Measurements from ENCODE around the gene TMCO6.

TMCO6 gene

DNA sequence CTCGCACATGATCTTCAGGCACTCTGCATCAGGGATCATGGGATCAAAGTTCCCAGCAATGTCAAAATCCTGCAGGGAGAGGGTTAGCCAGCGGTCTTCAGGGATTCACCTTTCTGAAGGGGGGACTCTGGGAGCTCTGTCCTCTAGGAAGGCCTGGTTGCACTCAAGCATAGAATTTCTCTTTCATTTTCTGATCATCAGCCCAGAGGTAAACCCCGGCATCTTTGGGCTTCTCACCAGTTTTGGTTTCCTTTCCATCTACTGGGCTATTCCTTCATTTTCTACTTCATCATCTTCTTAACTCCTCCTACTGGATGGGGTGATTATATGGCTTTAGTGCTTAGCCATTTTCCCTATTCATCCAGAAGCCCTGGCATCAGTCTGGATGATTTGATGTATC, 38.7 kb downstream of the TMCO6 start:
- Mint-ChIP-seq H3K9me3 (no peaks in the 10 kb centered on the region), H3K4me3 (no peak overlapping the region), H3K27ac (no peak overlapping the region), H3K36me3 (peaks cover 10% of the 10 kb centered on the region), H3K4me1 (no peaks in the 10 kb centered on the region), H3K27me3 (no peaks in the 10 kb centered on the region)

DNA sequence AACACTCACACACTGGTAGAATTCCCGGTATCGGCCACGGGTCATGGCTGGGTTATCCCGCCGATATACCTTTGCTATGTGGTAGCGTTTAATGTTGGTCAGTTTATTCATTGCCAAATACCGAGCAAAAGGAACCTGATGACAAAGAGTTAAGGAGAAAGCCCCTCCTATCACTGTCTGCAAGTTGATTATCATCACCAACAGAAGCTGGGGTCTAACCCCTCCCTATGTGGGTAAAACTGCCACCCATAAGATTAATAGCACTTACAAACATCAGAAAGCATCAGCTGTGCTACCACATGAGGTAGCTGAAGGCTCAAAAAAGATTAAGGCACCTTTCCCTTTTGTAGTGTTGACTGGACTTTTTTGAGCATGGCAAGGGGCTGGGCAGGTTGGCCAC, 39.7 kb downstream of the TMCO6 start:
- H3K27ac Mint-ChIP-seq = no peak overlapping the region
- no peak overlapping the region for H3K4me3 Mint-ChIP-seq
- H3K4me1 Mint-ChIP-seq = no peaks in the 10 kb centered on the region
- H3K36me3 Mint-ChIP-seq = peaks cover 9% of the 10 kb centered on the region
- no peaks in the 10 kb centered on the region for H3K9me3 Mint-ChIP-seq
- no peaks in the 10 kb centered on the region for H3K27me3 Mint-ChIP-seq

DNA sequence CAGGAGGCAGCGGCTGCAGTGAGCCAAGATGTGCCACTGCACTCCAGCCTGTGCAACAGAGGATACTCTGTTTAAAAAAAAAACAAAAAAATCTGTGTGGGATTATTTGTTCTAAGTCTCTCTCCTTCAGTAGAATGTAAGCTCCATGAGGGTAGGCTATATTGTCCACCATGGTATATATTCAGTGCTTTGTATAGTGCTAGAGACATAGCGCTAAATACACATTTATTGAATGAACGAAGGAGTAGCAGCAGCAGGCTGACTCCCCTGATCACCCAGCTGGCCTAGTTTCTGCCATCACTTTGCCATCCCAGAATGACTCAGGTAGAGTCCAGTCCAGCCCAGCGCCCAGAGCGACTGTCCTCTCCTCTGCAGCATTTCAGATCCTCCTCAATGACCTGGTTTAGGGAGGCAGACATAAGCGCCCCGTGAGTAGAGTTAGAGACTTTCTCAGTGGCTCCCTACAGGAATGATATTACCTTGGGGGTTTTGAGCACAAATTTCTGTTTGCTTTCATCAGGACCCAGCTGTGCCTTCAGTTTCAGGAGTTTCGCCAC, 51.2 kb downstream of the TMCO6 start:
- Mint-ChIP-seq H3K4me3 (peak overlapping the region; percentile 100), H3K9me3 (no peaks in the 10 kb centered on the region), H3K27me3 (no peaks in the 10 kb centered on the region), H3K27ac (peak overlapping the region; percentile 98), H3K36me3 (peaks cover 8% of the 10 kb centered on the region), H3K4me1 (peaks cover 49% of the 10 kb centered on the region)

DNA sequence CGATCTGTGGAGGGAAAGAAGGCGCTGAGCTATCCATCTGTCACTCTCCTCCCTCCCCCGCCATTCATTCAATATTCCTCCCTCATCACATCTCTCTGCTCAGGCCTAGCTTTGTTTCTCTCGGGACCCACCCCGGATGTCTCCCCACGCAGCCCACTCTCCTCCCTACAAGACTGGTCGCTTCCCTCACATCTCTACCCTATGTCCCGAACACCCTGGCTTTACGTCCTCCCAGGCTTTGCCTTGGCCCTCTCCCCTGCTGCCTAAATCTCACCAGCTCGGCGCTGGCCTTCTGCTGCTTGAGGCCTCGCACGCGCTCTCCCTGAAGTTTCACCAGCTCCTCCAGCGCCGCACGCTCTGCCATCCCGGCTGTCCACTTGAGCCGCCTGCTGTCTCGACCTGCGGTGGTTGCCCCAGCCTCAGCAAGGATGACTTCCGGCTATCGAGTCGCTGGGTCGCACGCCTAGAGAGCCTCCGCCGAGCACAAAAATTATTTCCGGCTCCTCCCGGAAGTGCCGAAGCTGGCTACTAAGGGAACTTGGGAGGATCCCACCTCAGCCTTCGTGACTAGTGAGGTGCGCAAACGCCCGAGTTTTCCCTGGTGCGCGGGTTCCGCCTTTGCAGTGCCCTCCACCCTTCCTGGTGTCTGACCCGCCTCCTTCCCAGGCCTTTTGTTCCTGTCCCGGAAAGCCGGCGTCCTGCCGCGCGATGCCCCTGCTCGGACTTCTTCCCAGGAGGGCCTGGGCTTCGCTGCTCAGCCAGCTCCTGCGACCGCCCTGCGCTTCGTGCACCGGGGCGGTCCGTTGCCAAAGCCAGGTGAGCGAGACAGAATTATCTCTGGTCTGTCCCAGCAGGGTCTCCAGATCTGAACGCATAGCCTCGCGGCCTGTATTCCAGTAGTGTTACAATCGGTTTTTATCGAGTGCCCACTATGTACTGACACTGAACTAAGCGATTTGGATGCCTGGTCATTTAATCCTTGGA, 52.0 kb downstream of the TMCO6 start, which contains the start of the genes HARS1 and HARS2:
TSS of gene HARS1 (minus strand) at position 430 of the 984 bp plus-strand sequence. CDS start at position 364, 66 bp downstream.
TSS of gene HARS2 (plus strand) at position 515 of the 984 bp plus-strand sequence. CDS start at position 709, 194 bp downstream.
- Mint-ChIP-seq H3K27me3 (no peaks in the 10 kb centered on the region), H3K27ac (peak within 1 kb of the TSS; percentile 98), H3K36me3 (peaks cover 9% of the 10 kb centered on the region), H3K4me3 (peak within 1 kb of the TSS; percentile 100), H3K9me3 (no peaks in the 10 kb centered on the region), H3K4me1 (peaks cover 49% of the 10 kb centered on the region)

DNA sequence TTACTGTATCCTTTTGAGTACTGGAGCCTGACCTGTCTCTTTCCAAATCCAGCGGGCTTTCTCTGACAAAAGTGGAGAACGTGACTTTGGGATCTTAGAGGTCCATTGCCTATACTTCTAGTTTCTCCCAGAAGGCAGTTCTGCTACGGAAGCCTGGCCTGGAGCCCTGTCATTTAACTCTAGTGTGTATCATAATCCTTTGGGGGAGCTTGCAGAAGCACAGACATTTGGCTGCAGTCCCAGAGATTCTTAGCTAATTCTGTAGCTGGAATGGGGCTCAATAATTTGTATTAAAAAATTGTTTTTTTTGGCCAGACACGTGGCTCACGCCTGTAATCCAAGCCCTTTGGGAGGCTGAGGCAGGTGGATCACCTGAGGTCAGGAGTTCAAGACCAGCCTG, 55.0 kb downstream of the TMCO6 start:
- no peaks in the 10 kb centered on the region for H3K27me3 Mint-ChIP-seq
- no peak overlapping the region for H3K4me3 Mint-ChIP-seq
- H3K27ac Mint-ChIP-seq = no peak overlapping the region
- no peaks in the 10 kb centered on the region for H3K9me3 Mint-ChIP-seq
- H3K4me1 Mint-ChIP-seq = peaks cover 36% of the 10 kb centered on the region
- peaks cover 20% of the 10 kb centered on the region for H3K36me3 Mint-ChIP-seq

Data from activated naive CD4-positive, alpha-beta T cell treated with anti-CD3 and anti-CD28 coated beads, Interleukin-2, amount 50 U/mL, for 24 hours (primary cell).